Measurements from ENCODE around the gene MANSC4. TPM values are rescaled to one million over a fixed set of nuclear protein-coding genes. Genes with fewer than 3 reads are reported as not detected.

MANSC4 gene
- total and polyA plus RNA-seq, 9 of the 15 experiments (the other 6 are each of a cell fraction or from before 2014, with no cell fraction given), result not detected

- TF ChIP-seq ZBTB11 (CRISPR knock-in tag; IDR thresholded peaks at IDR 0.05), result no peak
- TF ChIP-seq E2F3 (CRISPR knock-in tag; IDR thresholded peaks at IDR 0.05), result no peak
- no peak for TF ChIP-seq NFE2L1 (tag; IDR thresholded peaks at IDR 0.05; ENCODE audit: borderline replicate concordance, low read depth)
- no peak for TF ChIP-seq TRIM24 (IDR thresholded peaks at IDR 0.05)
- no peak for TF ChIP-seq PCBP1 (IDR thresholded peaks at IDR 0.05; ENCODE audit: low read depth, low read length, poor library complexity, severe bottlenecking)
- no peak for TF ChIP-seq ZNF592 (IDR thresholded peaks at IDR 0.05)
- no peak for TF ChIP-seq SFPQ (IDR thresholded peaks at IDR 0.05; ENCODE audit: low read depth, low read length)
- no peak for TF ChIP-seq XRCC3 (IDR thresholded peaks at IDR 0.05)
- TF ChIP-seq MAZ (CRISPR knock-in tag; conservative IDR thresholded peaks at IDR 0.05 in 1 of 2, IDR thresholded peaks at IDR 0.05 in 1 of 2), result no peak
- TF ChIP-seq CEBPZ (IDR thresholded peaks at IDR 0.05; ENCODE audit: borderline replicate concordance, low read depth, low read length), result no peak
- TF ChIP-seq BACH1 (tag; IDR thresholded peaks at IDR 0.05), result no peak
- TF ChIP-seq ZNF444 (CRISPR knock-in tag; IDR thresholded peaks at IDR 0.05), result no peak
These were observed 41.4 kb upstream of the MANSC4 start (continued) for GRCh38 chr12:27821259-27821973.

All from K562 (cell line).